Measurements from ENCODE around the gene PDK1. TPM values are rescaled to one million over a fixed set of nuclear protein-coding genes. Genes with fewer than 3 reads are reported as not detected.

PDK1 gene
- total RNA-seq, result 10 to 100 TPM; 13.2 to 32.6 (median 18.1) TPM

- no peak for TF ChIP-seq CTCF (IDR thresholded peaks at IDR 0.05; ENCODE audit: low read depth)
Measured at GRCh38 chr2:172555522-172556283, at the start of gene PDK1. Gene PDK1, plus strand, starts transcription at chr2:172556090. Its CDS starts 61 bp downstream, at chr2:172556151.

GRCh38 chr2:172507199-172507598, 48.7 kb upstream of the PDK1 start:
- no peak for TF ChIP-seq CTCF (IDR thresholded peaks at IDR 0.05; ENCODE audit: low read depth)

GRCh38 chr2:172510088-172510487, 45.8 kb upstream of the PDK1 start:
- no peak for TF ChIP-seq CTCF (IDR thresholded peaks at IDR 0.05; ENCODE audit: low read depth)

- TF ChIP-seq CTCF (IDR thresholded peaks at IDR 0.05; ENCODE audit: low read depth), result no peak
Measured at GRCh38 chr2:172510548-172510947, 45.3 kb upstream of the PDK1 start.

GRCh38 chr2:172512810-172513523, 42.9 kb upstream of the PDK1 start:
- TF ChIP-seq CTCF (IDR thresholded peaks at IDR 0.05; ENCODE audit: low read depth), result no peak

GRCh38 chr2:172513524-172513900, 42.4 kb upstream of the PDK1 start:
- TF ChIP-seq CTCF (IDR thresholded peaks at IDR 0.05; ENCODE audit: low read depth), result no peak

GRCh38 chr2:172513935-172514586, 41.8 kb upstream of the PDK1 start:
- no peak for TF ChIP-seq CTCF (IDR thresholded peaks at IDR 0.05; ENCODE audit: low read depth)
